GM12873 (cell line): Measurements from ENCODE around the gene CDH22.

ENCODE experiments used
- CTCF ChIP-seq: IDR thresholded peaks from 2 replicates; pipeline ENCODE4 v1.5.1; 2012; ENCODE audit warnings: low read depth, mild to moderate bottlenecking, moderate library complexity, low read length, control low read depth; ENCODE audit not compliant: insufficient read depth; ENCODE audit errors: missing control alignments

Gene CDH22

DNA sequence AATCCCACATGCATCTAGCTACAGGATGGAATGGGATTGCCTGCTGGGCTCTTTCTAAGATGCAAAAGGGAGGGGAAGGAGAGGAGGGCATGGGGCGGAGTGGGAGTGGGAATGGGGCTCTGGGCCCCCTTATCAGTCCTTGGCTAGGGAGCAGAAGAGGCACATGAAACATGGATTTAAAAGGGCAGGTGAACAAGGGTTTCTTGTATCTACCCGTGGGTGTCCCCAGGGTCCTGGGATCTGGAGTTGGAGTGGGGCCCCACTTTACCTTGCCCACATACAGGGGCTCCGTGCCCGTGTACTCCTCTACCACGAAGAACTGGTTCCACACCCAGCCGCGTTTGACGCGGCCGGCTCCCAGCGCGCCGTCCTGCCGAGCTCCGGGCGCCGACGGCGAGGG is 57.5 kb downstream of the CDH22 start:
- TF ChIP-seq CTCF = no peak

GRCh38 chr20:46249671-46250070 is 58.6 kb downstream of the CDH22 start:
- no peak for TF ChIP-seq CTCF

DNA sequence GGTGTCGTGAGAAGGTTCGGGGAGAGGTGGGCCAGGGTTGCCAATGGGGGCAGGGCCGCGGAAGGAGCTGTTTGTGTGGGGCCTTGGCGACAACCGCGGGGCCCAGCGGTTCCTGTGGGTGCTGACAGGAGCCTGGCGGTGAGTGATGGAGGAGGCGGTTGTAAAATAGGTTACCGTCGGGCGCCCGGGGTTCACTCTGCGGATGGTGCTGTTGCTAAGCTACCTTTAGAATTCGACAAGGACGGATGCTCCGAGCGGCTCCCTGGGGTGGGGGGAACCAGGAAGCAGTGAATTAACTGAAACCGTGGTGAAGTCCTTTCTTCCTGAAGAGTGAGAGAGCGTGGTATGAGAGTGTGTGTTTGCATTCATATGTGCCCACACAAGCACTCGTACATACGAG is 61.7 kb downstream of the CDH22 start:
- no peak for TF ChIP-seq CTCF

DNA sequence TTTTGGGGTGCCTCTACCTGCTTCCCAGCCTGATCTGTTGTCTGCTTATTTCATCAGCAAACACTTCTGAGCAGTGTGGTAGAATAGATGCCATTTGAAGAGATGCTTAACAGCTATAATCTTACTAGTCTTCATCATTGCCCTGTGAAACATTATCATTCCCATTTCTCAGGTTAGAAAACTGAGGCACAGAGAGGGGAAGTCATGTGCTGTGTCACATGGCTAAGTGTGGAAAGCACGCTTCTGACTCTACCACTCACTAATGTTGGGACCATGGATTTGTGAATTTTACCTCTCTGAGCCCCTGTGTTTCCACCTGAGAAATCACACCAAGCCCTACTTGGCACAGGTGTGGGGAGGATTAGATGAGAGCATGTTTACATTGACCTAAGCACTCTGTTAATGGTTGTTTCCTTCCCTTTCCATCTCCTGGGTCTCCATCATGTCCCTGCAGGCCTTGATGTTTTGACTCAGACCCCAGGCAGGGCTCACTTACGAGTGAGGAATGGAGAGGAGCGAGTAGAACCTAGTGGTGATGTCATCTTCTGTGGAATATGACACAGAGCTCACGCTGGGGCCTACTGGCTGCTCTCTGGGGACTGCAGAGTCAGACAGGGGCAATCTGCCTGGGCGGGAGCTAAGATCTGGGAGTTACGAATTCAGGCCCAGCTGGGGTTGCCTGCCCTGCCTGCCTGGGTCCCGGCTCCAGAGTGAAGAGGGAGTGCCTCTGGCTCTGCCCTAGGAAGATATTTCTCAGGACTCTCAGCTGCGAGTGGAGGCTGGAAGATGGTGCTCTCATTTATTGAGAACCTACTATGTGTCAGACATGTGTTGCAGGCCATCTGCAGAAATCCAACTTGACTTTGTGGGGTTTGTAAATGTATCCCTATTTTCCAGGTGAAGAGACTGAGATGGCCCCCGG is 64.3 kb downstream of the CDH22 start:
- TF ChIP-seq CTCF = no peak

- no peak for TF ChIP-seq CTCF
These were observed 65.9 kb downstream of the CDH22 start for GRCh38 chr20:46242390-46242789.

DNA sequence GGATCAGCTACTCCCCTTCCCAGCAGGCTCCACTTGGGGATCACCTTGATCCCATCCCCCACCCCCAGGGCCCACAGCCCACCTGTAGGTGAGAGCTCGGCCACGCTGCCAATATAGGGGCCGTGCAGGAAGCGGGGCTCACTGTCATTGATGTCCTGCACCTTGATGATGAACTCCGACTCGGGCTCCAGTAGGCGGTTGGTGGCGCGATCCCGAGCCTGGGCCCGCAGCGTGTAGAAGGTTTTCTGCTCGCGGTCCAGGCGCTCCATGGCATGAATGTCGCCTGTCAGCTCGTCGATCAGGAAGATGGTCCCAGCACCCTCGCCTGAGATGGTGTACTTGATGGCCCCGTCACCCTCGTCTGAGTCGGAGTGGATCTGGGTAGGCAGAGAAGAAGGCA is 67.4 kb downstream of the CDH22 start:
- TF ChIP-seq CTCF = no peak

DNA sequence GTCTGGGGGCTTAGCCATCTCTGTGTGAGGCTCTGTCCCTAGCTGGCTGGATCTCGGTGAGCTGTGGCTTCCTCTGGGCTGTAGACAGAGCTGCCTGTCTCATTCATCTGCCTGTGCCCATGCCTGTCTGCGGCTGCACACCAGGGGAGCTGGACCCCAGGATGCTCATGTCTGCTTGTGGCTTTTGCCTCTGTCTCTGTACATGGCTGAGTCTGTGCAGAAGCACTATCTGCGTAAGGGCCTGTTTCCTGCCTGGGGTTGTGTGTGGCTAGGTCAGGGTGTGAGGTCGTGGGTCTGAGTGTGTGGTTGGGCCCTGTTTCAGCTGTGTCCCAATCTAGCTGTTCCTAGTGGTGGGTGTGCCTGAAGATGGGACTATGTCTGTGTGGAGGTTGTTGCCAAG is 68.2 kb downstream of the CDH22 start:
- TF ChIP-seq CTCF = no peak
